Natural killer cell (primary cell): Measurements from ENCODE around the gene SULT1A2. TPM values are rescaled to one million over a fixed set of nuclear protein-coding genes. Genes with fewer than 3 reads are reported as not detected.
"Not testable (repeated sequence)": the region's sequence is repeated elsewhere in the genome, so short reads cannot be mapped to it uniquely, and the experiment has no call there.

Experiments used
- ATAC-seq, 3 donors: fragments of 150-1000 bp in 2 of 3; fragments of 200-7000 bp in 1 of 3; cut with Tn5 transposase; 1 replicate in 1 of 3; 2 replicates in 2 of 3; pipeline ENCODE4 v1.10.0; 2021; ENCODE audit warnings: mild to moderate bottlenecking in 2 of 3, moderate library complexity in 2 of 3
- DNase-seq, 2 donors: peaks; one replicate each; pipeline versions ENCODE4 v3.0.0 to v3.0.0-alpha.2; 2013 to 2021; ENCODE audit warnings: mixed read lengths in 1 of 2
- H3K27ac ChIP-seq: one replicate; pipeline ENCODE4 v1.5.1; 2013; ENCODE audit warnings: mild to moderate bottlenecking, low read length
- H3K27me3 ChIP-seq: one replicate; pipeline ENCODE4 v1.6.1; 2013; ENCODE audit warnings: low read length; ENCODE audit not compliant: control insufficient read depth, insufficient read depth
- H3K36me3 ChIP-seq: one replicate; pipeline ENCODE4 v1.6.1; 2013; ENCODE audit warnings: low read length; ENCODE audit not compliant: control insufficient read depth, insufficient read depth
- H3K4me1 ChIP-seq: one replicate; pipeline ENCODE4 v1.6.1; 2013; ENCODE audit warnings: low read length; ENCODE audit not compliant: control insufficient read depth, insufficient read depth
- H3K4me3 ChIP-seq: one replicate; pipeline ENCODE4 v1.5.1; 2013; ENCODE audit warnings: low read length
- H3K9me3 ChIP-seq: one replicate; pipeline ENCODE4 v1.6.1; 2013; ENCODE audit warnings: low read length; ENCODE audit not compliant: control insufficient read depth, insufficient read depth
- H3K27ac Mint-ChIP-seq, 2 donors: one replicate each; pipeline ENCODE4 v1.8.0; 2022; ENCODE audit warnings: mild to moderate bottlenecking in 2 of 2, mixed read lengths in 2 of 2, moderate library complexity in 1 of 2
- H3K27me3 Mint-ChIP-seq, 2 donors: one replicate each; pipeline ENCODE4 v1.8.0; 2022; ENCODE audit warnings: low read depth in 2 of 2, mixed read lengths in 2 of 2
- H3K36me3 Mint-ChIP-seq: one replicate; pipeline ENCODE4 v1.8.0; 2022; ENCODE audit warnings: mixed read lengths
- H3K4me1 Mint-ChIP-seq, 2 donors: one replicate each; pipeline ENCODE4 v1.8.0; 2022; ENCODE audit warnings: mixed read lengths in 2 of 2
- H3K4me3 Mint-ChIP-seq: one replicate; pipeline ENCODE4 v1.8.0; 2022; ENCODE audit warnings: mild to moderate bottlenecking, moderate library complexity, mixed read lengths
- H3K9me3 Mint-ChIP-seq, 2 donors: one replicate each; pipeline ENCODE4 v1.8.0; 2022; ENCODE audit warnings: mixed read lengths in 2 of 2
- CTCF ChIP-seq: fragments of 200-600 bp; IDR thresholded peaks from one replicate; pipeline ENCODE4 v1.8.0; 2022; ENCODE audit warnings: antibody characterized with exemption
- WGBS: methylation state at CpG from one replicate; pipeline ENCODE4 v1.1.7; 2013; ENCODE audit warnings: missing lambda C conversion rate; ENCODE audit not compliant: insufficient coverage; 5-methylcytosine and 5-hydroxymethylcytosine counted together
- intact Hi-C: fragments of 100-400 bp; cut with micrococcal nuclease; formaldehyde crosslinking; loops from one replicate; pipeline ENCODE4 v1.14.2; 2022
- total RNA-seq, 4 donors: library from RNA; stranded (reverse); fragments of 120-200 nt in 1 of 4; gene quantifications; one replicate each; pipeline versions ENCODE4 v1.2.3 to v1.2.4, GENCODE V29; 2013 to 2022

Gene SULT1A2
- total RNA-seq, 3 donors from 2014 or later (not counting 1 experiment from before 2014, with no cell fraction given): 0.40 TPM; not detected in 2

DNA sequence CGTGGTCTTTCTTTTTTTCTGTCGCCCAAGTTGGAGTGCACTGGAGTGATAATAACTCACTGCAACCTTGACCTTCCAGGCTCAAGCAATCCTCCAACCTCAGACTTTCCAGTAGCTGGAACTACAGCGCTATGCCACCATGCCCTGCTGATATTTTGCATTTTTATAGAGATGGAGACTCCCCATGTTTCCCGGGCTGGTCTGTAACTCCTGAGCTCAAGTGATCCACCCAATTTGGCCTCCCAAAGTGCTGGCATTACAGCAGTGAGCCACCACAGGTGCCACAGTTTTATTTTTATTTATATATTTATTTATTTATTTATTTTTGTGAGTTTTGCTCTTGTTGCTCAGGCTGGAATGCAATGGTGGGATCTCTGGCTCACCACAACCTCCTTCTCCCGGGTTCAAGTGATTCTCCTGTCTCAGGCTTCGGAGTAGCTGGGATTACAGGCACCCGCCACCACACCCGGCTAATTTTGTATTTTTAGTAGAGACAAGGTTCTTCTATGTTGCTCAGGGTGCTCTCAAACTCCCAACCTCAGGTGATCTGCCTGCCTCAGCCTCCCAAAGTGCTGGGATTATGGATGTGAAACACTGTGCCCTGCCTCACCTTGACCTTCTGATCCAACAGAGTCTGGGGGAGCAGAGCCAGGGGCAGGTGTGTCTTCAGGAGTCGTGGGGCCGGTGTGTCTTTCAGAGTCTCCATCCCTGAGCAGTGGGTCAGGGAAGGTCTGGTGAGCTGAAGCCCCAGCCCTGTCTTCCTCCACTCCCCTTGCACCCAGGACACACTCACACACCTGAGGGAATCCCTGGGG is 11.0 kb upstream of the SULT1A2 start:
- H3K9me3 ChIP-seq, intact Hi-C loops, DNase-seq, H3K27me3 Mint-ChIP-seq, H3K36me3 ChIP-seq, H3K36me3 Mint-ChIP-seq, H3K4me3 ChIP-seq, H3K4me3 Mint-ChIP-seq, H3K27ac ChIP-seq, H3K9me3 Mint-ChIP-seq, H3K27me3 ChIP-seq, ATAC-seq: not testable (repeated sequence)
- 95% methylated on average over 8 of the region's 10 CpGs for WGBS
- H3K27ac Mint-ChIP-seq: peak overlapping the region in 1 of 2 donors; percentile 33
- H3K4me1 Mint-ChIP-seq: peaks cover 14 to 24% of the 10 kb centered on the region in 2 donors
- H3K4me1 ChIP-seq: peaks cover 14% of the 10 kb centered on the region

DNA sequence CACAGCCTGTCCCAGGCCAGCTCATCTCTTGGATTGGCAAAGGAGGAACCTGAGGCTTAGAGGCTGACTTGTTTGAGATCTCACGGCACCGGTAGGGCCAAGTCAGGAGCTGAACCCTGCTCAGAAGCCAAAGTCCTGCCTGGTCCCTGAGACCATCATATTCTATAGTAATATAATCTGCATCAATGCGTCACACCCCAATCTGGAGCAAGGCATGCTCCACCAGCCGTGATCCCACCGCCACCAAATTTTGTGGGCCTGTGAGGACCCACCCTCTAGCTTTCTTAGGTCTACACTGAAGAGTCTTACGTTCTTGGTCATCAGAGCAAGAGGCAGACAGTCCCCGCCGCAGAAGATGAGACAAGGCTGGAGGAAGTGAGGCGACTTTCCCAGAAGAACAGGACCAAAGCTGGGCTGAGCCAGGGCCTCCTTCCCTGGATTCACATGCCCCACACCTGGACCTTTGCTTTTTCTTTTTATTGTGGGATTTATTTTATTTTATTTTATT is 10.3 kb upstream of the SULT1A2 start:
- intact Hi-C loops: no loop called here
- H3K4me1 Mint-ChIP-seq: peaks cover 14 to 24% of the 10 kb centered on the region in 2 donors
- no peaks in the 10 kb centered on the region for H3K9me3 Mint-ChIP-seq
- H3K27me3 Mint-ChIP-seq: no peaks in the 10 kb centered on the region
- WGBS: 94% methylated on average over 9 of the region's 9 CpGs
- no peak for ATAC-seq
- H3K4me1 ChIP-seq: peaks cover 14% of the 10 kb centered on the region
- no peak overlapping the region for H3K4me3 ChIP-seq
- DNase-seq: no peak
- no peaks in the 10 kb centered on the region for H3K36me3 ChIP-seq
- no peak overlapping the region for H3K4me3 Mint-ChIP-seq
- H3K9me3 ChIP-seq: no peaks in the 10 kb centered on the region
- H3K27me3 ChIP-seq: no peaks in the 10 kb centered on the region
- H3K27ac ChIP-seq: no peak overlapping the region
- H3K27ac Mint-ChIP-seq: no peak overlapping the region
- no peak for TF ChIP-seq CTCF
- H3K36me3 Mint-ChIP-seq: no peaks in the 10 kb centered on the region

DNA sequence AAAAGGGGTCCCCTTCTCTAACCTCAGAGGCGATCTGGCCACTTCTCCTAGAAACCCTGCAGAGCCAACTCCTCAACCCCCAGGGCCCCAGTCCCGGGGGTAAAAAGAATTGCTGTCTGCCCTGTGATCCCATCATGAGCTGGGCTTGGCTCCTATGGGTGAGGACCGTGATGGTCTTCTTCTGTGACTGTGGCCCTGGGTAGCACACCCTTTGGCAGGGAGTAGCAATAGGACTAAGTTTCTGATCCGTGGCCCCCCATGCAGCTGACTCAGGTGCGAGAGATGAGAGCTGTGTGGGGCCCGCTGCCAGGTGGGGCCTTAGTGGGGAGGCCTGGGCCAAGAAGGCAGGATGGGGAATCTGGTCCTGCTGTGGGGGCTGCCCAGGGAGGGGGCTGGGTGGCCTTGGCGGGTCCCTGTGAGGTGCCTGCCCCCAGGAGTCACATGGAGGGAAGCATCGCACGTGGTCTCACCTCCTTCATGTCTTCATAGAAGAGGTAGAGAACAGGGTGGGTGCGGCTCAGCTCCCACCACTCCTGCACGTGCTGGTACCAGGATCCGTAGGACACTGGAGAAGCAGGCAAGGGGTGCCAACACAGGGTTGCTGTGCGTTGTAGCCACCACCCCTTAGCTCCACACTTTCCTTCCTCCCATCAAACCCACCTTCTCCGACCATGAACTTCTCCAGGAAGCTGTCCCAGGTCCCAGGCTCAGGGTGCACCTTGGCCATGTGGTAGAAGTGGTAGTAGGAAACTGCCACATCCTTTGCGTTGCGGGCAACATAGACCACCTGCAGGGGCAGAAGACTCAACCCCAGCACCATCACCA is 9.7 kb upstream of the SULT1A2 start:
- no peak for DNase-seq

More for the DNA sequence above, 9.7 kb upstream of the SULT1A2 start:
- no peak for ATAC-seq
- Histone ChIP-seq H3K4me1 (peaks cover 14% of the 10 kb centered on the region), H3K36me3 (no peaks in the 10 kb centered on the region), H3K27me3 (no peaks in the 10 kb centered on the region), H3K4me3 (no peak overlapping the region), H3K27ac (no peak overlapping the region), H3K9me3 (no peaks in the 10 kb centered on the region)
- H3K4me1 Mint-ChIP-seq: peaks cover 14 to 24% of the 10 kb centered on the region in 2 donors
- H3K4me3 Mint-ChIP-seq: no peak overlapping the region
- intact Hi-C loops: no loop called here
- no peak for TF ChIP-seq CTCF
- WGBS: 78% methylated on average over 11 of the region's 16 CpGs
- no peaks in the 10 kb centered on the region for H3K27me3 Mint-ChIP-seq
- H3K36me3 Mint-ChIP-seq: no peaks in the 10 kb centered on the region
- no peak overlapping the region for H3K27ac Mint-ChIP-seq
- no peaks in the 10 kb centered on the region for H3K9me3 Mint-ChIP-seq
